Sigmoid colon (tissue), 4 donors: ENCODE measurements around the gene PHOSPHO2.

Experiments
- CTCF ChIP-seq, 4 experiments: fragments of 450-650 bp in 3 of 4; fragments of 200-600 bp in 1 of 4; IDR thresholded peaks; one replicate each; pipeline ENCODE4 v1.5.1; 2016 to 2019; ENCODE audit warnings: antibody characterized with exemption in 4 of 4, mild to moderate bottlenecking in 3 of 4, moderate library complexity in 2 of 4
- POLR2AphosphoS5 ChIP-seq, 4 donors: sonication (generic); formaldehyde crosslinking; IDR thresholded peaks; one replicate each; pipeline ENCODE4 v1.6.1; 2017; ENCODE audit warnings: antibody characterized with exemption in 4 of 4

GRCh38 chr2:169664978-169665930, 29.0 kb upstream of the PHOSPHO2 start:
- TF ChIP-seq CTCF (IDR thresholded peaks at IDR 0.05), result no peak
- TF ChIP-seq POLR2AphosphoS5 (IDR thresholded peaks at IDR 0.05), result no peak
